CMK (cell line): Measurements from ENCODE around the gene CHMP1A.

ENCODE experiments used
- DNase-seq: peaks from one replicate; pipeline ENCODE4 v3.0.0-alpha.2; 2010; ENCODE audit warnings: low read depth

CHMP1A gene

GRCh38 chr16:89602952-89603590 lies 54.4 kb downstream of the CHMP1A start:
- DNase-seq = no peak

GRCh38 chr16:89602273-89602951 lies 55.1 kb downstream of the CHMP1A start:
- no peak for DNase-seq

- no peak for DNase-seq
Measured at GRCh38 chr16:89601906-89602272, 55.6 kb downstream of the CHMP1A start.

- DNase-seq = no peak
Measured at GRCh38 chr16:89600956-89601355, 56.6 kb downstream of the CHMP1A start.

GRCh38 chr16:89600427-89600826 lies 57.1 kb downstream of the CHMP1A start:
- no peak for DNase-seq

- no peak for DNase-seq
Measured at GRCh38 chr16:89599902-89600301, 57.6 kb downstream of the CHMP1A start.

GRCh38 chr16:89599451-89599858 lies 58.1 kb downstream of the CHMP1A start:
- DNase-seq = no peak

- no peak for DNase-seq
Measured at GRCh38 chr16:89598199-89598598, 59.3 kb downstream of the CHMP1A start.

GRCh38 chr16:89596957-89597649 lies 60.4 kb downstream of the CHMP1A start:
- DNase-seq = no peak

GRCh38 chr16:89596061-89596689 lies 61.3 kb downstream of the CHMP1A start:
- no peak for DNase-seq

- DNase-seq = no peak
Measured at GRCh38 chr16:89595330-89596060, 62.0 kb downstream of the CHMP1A start.
